ENCODE results near the gene TAF8.

DNA sequence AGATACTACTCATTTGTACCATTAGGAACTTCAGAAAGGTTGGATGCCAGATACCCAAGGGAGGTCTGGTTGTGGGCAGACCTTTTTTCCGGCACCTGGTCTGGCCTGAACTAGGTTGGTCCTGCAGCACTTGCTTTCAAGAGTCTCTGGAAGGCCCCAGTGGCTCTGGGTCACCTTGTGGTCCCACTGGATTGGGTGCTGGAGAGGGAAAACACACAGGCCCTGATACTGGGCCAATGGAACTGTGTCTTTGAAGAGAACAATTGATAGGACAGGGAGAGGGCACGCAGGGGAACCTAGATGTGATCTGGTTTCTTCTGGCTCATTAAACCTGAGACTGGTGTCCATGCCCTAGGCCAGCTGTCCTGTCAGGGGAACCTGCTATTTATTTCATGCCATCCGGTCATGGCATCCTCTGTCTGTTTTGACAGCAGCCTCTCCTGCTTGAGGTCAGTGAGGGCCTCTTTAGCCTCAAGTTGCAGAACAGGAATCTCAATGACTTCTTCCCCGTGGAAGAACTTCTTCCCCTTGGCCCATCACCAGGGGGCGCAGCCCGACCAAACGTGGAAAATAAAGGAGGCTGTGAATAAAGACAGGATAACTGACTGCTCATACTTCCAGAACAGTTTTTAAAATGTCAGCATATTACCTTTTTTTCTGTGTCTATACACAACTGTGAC is 25.0 kb downstream of the TAF8 start:
- TF ChIP-seq EZH2phosphoT487 (IDR thresholded peaks at IDR 0.05; ENCODE audit: borderline replicate concordance, low read length) (no peak), CTCF (IDR thresholded peaks at IDR 0.05; ENCODE audit: low read depth, low read length, poor library complexity, severe bottlenecking) (peak; percentile 84)

Data from DOHH2 (cell line).